HEK293 (cell line): ENCODE measurements around the gene NUP43.

ENCODE experiments used
- ATF2 ChIP-seq: fragments of 450-650 bp; formaldehyde crosslinking; IDR thresholded peaks from 2 replicates; pipeline ENCODE4 v1.5.1; 2016; ENCODE audit warnings: missing biosample characterization, missing genetic modification characterization, low read depth
- GLI2 ChIP-seq: fragments of 450-650 bp; formaldehyde crosslinking; IDR thresholded peaks from 2 replicates; pipeline ENCODE4; 2017; ENCODE audit warnings: missing biosample characterization, missing genetic modification characterization, low read depth, borderline replicate concordance
- HOXA7 ChIP-seq: sonication (generic); formaldehyde crosslinking; IDR thresholded peaks from 2 replicates; pipeline ENCODE4 v1.8.1; 2022; ENCODE audit warnings: missing genetic modification reagents, borderline replicate concordance
- MYNN ChIP-seq: fragments of 450-650 bp; formaldehyde crosslinking; IDR thresholded peaks from 2 replicates; pipeline ENCODE4 v1.5.1; 2016; ENCODE audit warnings: missing biosample characterization, missing genetic modification characterization, borderline replicate concordance
- OSR2 ChIP-seq: fragments of 450-650 bp; formaldehyde crosslinking; IDR thresholded peaks from 2 replicates; pipeline ENCODE4 v1.5.1; 2016; ENCODE audit warnings: missing biosample characterization, missing genetic modification characterization
- PRDM1 ChIP-seq: fragments of 450-650 bp; formaldehyde crosslinking; IDR thresholded peaks from 2 replicates; pipeline ENCODE4; 2016; ENCODE audit warnings: missing biosample characterization, missing genetic modification characterization
- PRDM4 ChIP-seq: fragments of 450-650 bp; formaldehyde crosslinking; IDR thresholded peaks from 2 replicates; pipeline ENCODE4 v1.5.1; 2017; ENCODE audit warnings: missing biosample characterization, missing genetic modification characterization
- SP3 ChIP-seq: fragments of 450-650 bp; formaldehyde crosslinking; IDR thresholded peaks from 2 replicates; pipeline ENCODE4 v1.5.1; 2016; ENCODE audit warnings: missing biosample characterization, missing genetic modification characterization
- WT1 ChIP-seq: fragments of 450-650 bp; formaldehyde crosslinking; IDR thresholded peaks from 2 replicates; pipeline ENCODE4 v1.5.1; 2016; ENCODE audit warnings: missing biosample characterization, missing genetic modification characterization
- ZBTB20 ChIP-seq: fragments of 450-650 bp; formaldehyde crosslinking; IDR thresholded peaks from 2 replicates; pipeline ENCODE4 v1.5.1; 2016; ENCODE audit warnings: missing biosample characterization, missing genetic modification characterization
- ZBTB49 ChIP-seq: fragments of 450-650 bp; formaldehyde crosslinking; IDR thresholded peaks from 2 replicates; pipeline ENCODE4 v1.5.1; 2016; ENCODE audit warnings: missing biosample characterization, missing genetic modification characterization, low read depth
- ZBTB7A ChIP-seq: fragments of 450-650 bp; formaldehyde crosslinking; IDR thresholded peaks from 2 replicates; pipeline ENCODE4 v1.5.1; 2016; ENCODE audit warnings: low read depth, missing biosample characterization, missing genetic modification characterization
- ZIC2 ChIP-seq: fragments of 450-650 bp; formaldehyde crosslinking; IDR thresholded peaks from 2 replicates; pipeline ENCODE4 v1.5.1; 2016; ENCODE audit warnings: missing biosample characterization, missing genetic modification characterization
- ZNF112 ChIP-seq: fragments of 450-650 bp; formaldehyde crosslinking; IDR thresholded peaks from 2 replicates; pipeline ENCODE4 v1.5.0; 2017; ENCODE audit warnings: missing biosample characterization, missing genetic modification characterization
- ZNF140 ChIP-seq: fragments of 450-650 bp; formaldehyde crosslinking; IDR thresholded peaks from 2 replicates; pipeline ENCODE4 v1.5.1; 2016; ENCODE audit warnings: missing biosample characterization, missing genetic modification characterization
- ZNF175 ChIP-seq: fragments of 450-650 bp; formaldehyde crosslinking; IDR thresholded peaks from 2 replicates; pipeline ENCODE4 v1.5.1; 2016; ENCODE audit warnings: missing biosample characterization, missing genetic modification characterization
- ZNF202 ChIP-seq: fragments of 450-650 bp; formaldehyde crosslinking; IDR thresholded peaks from 2 replicates; pipeline ENCODE4 v1.5.1; 2016; ENCODE audit warnings: missing biosample characterization, missing genetic modification characterization, borderline replicate concordance
- ZNF214 ChIP-seq: fragments of 450-650 bp; formaldehyde crosslinking; IDR thresholded peaks from 2 replicates; pipeline ENCODE4 v1.5.1; 2017; ENCODE audit warnings: missing biosample characterization, mild to moderate bottlenecking, missing genetic modification characterization, borderline replicate concordance
- ZNF280D ChIP-seq: fragments of 450-650 bp; formaldehyde crosslinking; IDR thresholded peaks from 2 replicates; pipeline ENCODE4 v1.5.1; 2016; ENCODE audit warnings: missing biosample characterization, missing genetic modification characterization
- ZNF324 ChIP-seq: fragments of 450-650 bp; formaldehyde crosslinking; IDR thresholded peaks from 2 replicates; pipeline ENCODE4 v1.5.1; 2016; ENCODE audit warnings: missing biosample characterization, missing genetic modification characterization
- ZNF335 ChIP-seq: fragments of 450-650 bp; formaldehyde crosslinking; conservative IDR thresholded peaks from 2 replicates; pipeline ENCODE4 v1.5.1; 2016; ENCODE audit warnings: missing biosample characterization, missing genetic modification characterization
- ZNF350 ChIP-seq: fragments of 450-650 bp; formaldehyde crosslinking; IDR thresholded peaks from 2 replicates; pipeline ENCODE4 v1.5.0; 2017; ENCODE audit warnings: missing biosample characterization, mild to moderate bottlenecking, missing genetic modification characterization
- ZNF423 ChIP-seq: fragments of 450-650 bp; formaldehyde crosslinking; IDR thresholded peaks from 2 replicates; pipeline ENCODE4 v1.5.1; 2016; ENCODE audit warnings: missing biosample characterization, missing genetic modification characterization
- ZNF433 ChIP-seq: fragments of 450-650 bp; formaldehyde crosslinking; IDR thresholded peaks from 2 replicates; pipeline ENCODE4 v1.5.1; 2016; ENCODE audit warnings: missing biosample characterization, missing genetic modification characterization, low read depth
- ZNF510 ChIP-seq: fragments of 450-650 bp; formaldehyde crosslinking; IDR thresholded peaks from 2 replicates; pipeline ENCODE4 v1.5.1; 2018; ENCODE audit warnings: mild to moderate bottlenecking, missing genetic modification characterization, missing biosample characterization; ENCODE audit not compliant: insufficient replicate concordance
- ZNF529 ChIP-seq: fragments of 450-650 bp; formaldehyde crosslinking; IDR thresholded peaks from 2 replicates; pipeline ENCODE4 v1.5.1; 2017; ENCODE audit warnings: missing genetic modification characterization, missing biosample characterization; ENCODE audit not compliant: insufficient replicate concordance
- ZNF621 ChIP-seq: fragments of 450-650 bp; formaldehyde crosslinking; IDR thresholded peaks from 2 replicates; pipeline ENCODE4 v1.5.1; 2017; ENCODE audit warnings: missing biosample characterization, missing genetic modification characterization
- ZNF658 ChIP-seq: fragments of 450-650 bp; formaldehyde crosslinking; IDR thresholded peaks from 2 replicates; pipeline ENCODE4; 2016; ENCODE audit warnings: missing biosample characterization, missing genetic modification characterization
- ZNF704 ChIP-seq: fragments of 450-650 bp; formaldehyde crosslinking; IDR thresholded peaks from 2 replicates; pipeline ENCODE4 v1.5.1; 2016; ENCODE audit warnings: missing biosample characterization, missing genetic modification characterization
- ZNF776 ChIP-seq: fragments of 450-650 bp; formaldehyde crosslinking; IDR thresholded peaks from 2 replicates; pipeline ENCODE4 v1.5.0; 2017; ENCODE audit warnings: missing biosample characterization, missing genetic modification characterization, borderline replicate concordance
- ZNF830 ChIP-seq: fragments of 450-650 bp; IDR thresholded peaks from 2 replicates; pipeline ENCODE4 v1.5.0; 2018; ENCODE audit warnings: missing biosample characterization, missing genetic modification characterization, low read depth, mild to moderate bottlenecking, moderate library complexity

Gene NUP43

GRCh38 chr6:149750136-149750609 lies 3.8 kb upstream of the NUP43 start (continued):
- TF ChIP-seq ZBTB20 (tag by site-specific recombination) (peak; percentile 72; the same call in 1 of the 2 replicates), ZNF214 (tag by site-specific recombination) (no peak), ZNF830 (tag by site-specific recombination) (no peak), WT1 (peak; percentile 55; the same call in 1 of the 2 replicates), ZNF529 (no peak), ZNF510 (tag by site-specific recombination) (no peak), ZNF202 (tag by site-specific recombination) (no peak), PRDM1 (tag by site-specific recombination) (peak; percentile 96), PRDM4 (tag by site-specific recombination) (0 out of 2 replicates have a peak, but pooled peaks have one; percentile 3), SP3 (peak; percentile 88), ZNF658 (tag by site-specific recombination) (no peak), ZNF335 (peak; percentile 46; the same call in 1 of the 2 replicates), ZNF280D (no peak), ZNF175 (tag by site-specific recombination) (no peak), ZNF776 (tag by site-specific recombination) (no peak), ZNF621 (no peak), ZIC2 (no peak), ZNF704 (no peak), ZNF140 (tag by site-specific recombination) (no peak), ATF2 (tag by site-specific recombination) (no peak), ZBTB7A (tag by site-specific recombination) (no peak; the same call in 1 of the 2 replicates), OSR2 (peak; percentile 20; the same call in 1 of the 2 replicates), ZNF350 (tag by site-specific recombination) (no peak), ZNF423 (tag by site-specific recombination) (no peak), ZNF433 (tag by site-specific recombination) (no peak), ZBTB49 (tag by site-specific recombination) (no peak), ZNF112 (no peak), HOXA7 (CRISPR knock-in tag) (no peak), MYNN (tag by site-specific recombination) (no peak), GLI2 (no peak), ZNF324 (tag by site-specific recombination) (no peak; the same call in none of the 2 replicates)
